Keratinocyte (primary cell): Measurements from ENCODE around the gene SKIL. TPM values are rescaled to one million over a fixed set of nuclear protein-coding genes. Genes with fewer than 3 reads are reported as not detected.

ENCODE experiments used
- DNase-seq: peaks from one replicate; pipeline ENCODE4 v3.0.0-alpha.2; 2011; ENCODE audit warnings: low read depth, missing footprints, low spot score
- FAIRE-seq: peaks from 2 replicates; lab custom pipeline; 2011; peaks lifted over from hg19 to GRCh38; lab: Jason Lieb, UNC
- H2AFZ ChIP-seq: 2 replicates; pipeline ENCODE4 v1.6.0; 2012; ENCODE audit warnings: low read length, control low read depth, inconsistent platforms; ENCODE audit not compliant: control insufficient read depth
- H3K27ac ChIP-seq: 2 replicates; pipeline ENCODE4 v1.5.1; 2011; ENCODE audit warnings: low read length; ENCODE audit not compliant: control insufficient read depth, insufficient read depth
- H3K27me3 ChIP-seq: 3 replicates; pipeline ENCODE4 v1.6.0; 2011; ENCODE audit warnings: low read length; ENCODE audit not compliant: control insufficient read depth, insufficient read depth; ENCODE audit errors: extremely low read depth
- H3K36me3 ChIP-seq, 2 experiments: 2 replicates in 1 of 2; 3 replicates in 1 of 2; pipeline ENCODE4 v1.5.1; 2011; ENCODE audit warnings: low read length in 2 of 2, mild to moderate bottlenecking in 1 of 2; ENCODE audit not compliant: control insufficient read depth in 2 of 2, insufficient read depth in 2 of 2; ENCODE audit errors: extremely low read depth in 1 of 2
- H3K4me1 ChIP-seq: 3 replicates; pipeline ENCODE4 v1.5.1; 2011; ENCODE audit warnings: low read length; ENCODE audit not compliant: control insufficient read depth, insufficient read depth; ENCODE audit errors: extremely low read depth
- H3K4me2 ChIP-seq: 3 replicates; pipeline ENCODE4 v1.6.0; 2011; ENCODE audit warnings: low read depth, low read length; ENCODE audit not compliant: control insufficient read depth, insufficient read depth; ENCODE audit errors: extremely low read depth
- H3K4me3 ChIP-seq, 3 experiments: fragments of 200-600 bp in 1 of 3; sonication (generic) in 1 of 3; 2 replicates in 2 of 3; 3 replicates in 1 of 3; pipeline ENCODE4 v1.5.1; 2011 to 2016; ENCODE audit warnings: low read length in 3 of 3, mild to moderate bottlenecking in 3 of 3, control low read depth in 2 of 3, inconsistent platforms in 1 of 3, low read depth in 1 of 3, mixed read lengths in 1 of 3, mixed run types in 1 of 3, moderate library complexity in 1 of 3; ENCODE audit not compliant: control insufficient read depth in 2 of 3, insufficient read depth in 2 of 3; ENCODE audit errors: extremely low read depth in 1 of 3
- H3K79me2 ChIP-seq: 2 replicates; pipeline ENCODE4 v1.6.0; 2012; ENCODE audit warnings: low read length; ENCODE audit not compliant: control insufficient read depth, insufficient read depth
- H3K9ac ChIP-seq: 3 replicates; pipeline ENCODE4 v1.6.0; 2011; ENCODE audit warnings: low read length; ENCODE audit not compliant: control insufficient read depth, insufficient read depth; ENCODE audit errors: extremely low read depth
- H3K9me1 ChIP-seq: 3 replicates; pipeline ENCODE4 v1.6.0; 2011; ENCODE audit warnings: low read length; ENCODE audit not compliant: control insufficient read depth, insufficient read depth; ENCODE audit errors: extremely low read depth
- H3K9me3 ChIP-seq: 2 replicates; pipeline ENCODE4 v1.5.1; 2012; ENCODE audit warnings: low read depth, low read length; ENCODE audit not compliant: control insufficient read depth
- H4K20me1 ChIP-seq: 3 replicates; pipeline ENCODE4 v1.6.0; 2011; ENCODE audit warnings: low read length; ENCODE audit not compliant: control insufficient read depth, insufficient read depth; ENCODE audit errors: extremely low read depth
- CTCF ChIP-seq, 3 experiments: IDR thresholded peaks in 1 of 3; conservative IDR thresholded peaks in 1 of 3; optimal IDR thresholded peaks in 1 of 3; 2 replicates in 2 of 3; 3 replicates in 1 of 3; pipeline versions ENCODE3 to v1.5.1; 2011; ENCODE audit warnings: low read length in 3 of 3, mild to moderate bottlenecking in 3 of 3, moderate library complexity in 2 of 3, control low read depth in 1 of 3, inconsistent platforms in 1 of 3; ENCODE audit not compliant: insufficient read depth in 2 of 3; ENCODE audit errors: extremely low read depth in 1 of 3
- EZH2 ChIP-seq: IDR thresholded peaks from one replicate; pipeline ENCODE4 v1.6.1; 2012; ENCODE audit warnings: inconsistent platforms, mild to moderate bottlenecking, low read length, moderate library complexity
- dilution Hi-C: fragments of 300-500 bp; cut with MboI; formaldehyde crosslinking; loops from one replicate; pipeline ENCODE4 v1.7.0; 2020; ENCODE audit warnings: low sequenced_read_pairs; ENCODE audit not compliant: extremely low pct_ligation_motif_present
- polyA plus RNA-seq, 5 experiments: library from polyadenylated mRNA; depleted of rRNA in 3 of 5; stranded (reverse) in 3 of 5; stranded (forward) in 1 of 5; unstranded in 1 of 5; fragments of >200 nt; gene quantifications; 1 replicate in 1 of 5; 2 replicates in 3 of 5; 3 replicates in 1 of 5; pipeline versions ENCODE4 v1.2.1 to v1.2.3, GENCODE V29; 2011 to 2012; ENCODE audit warnings: missing spikeins in 2 of 5, low read depth in 1 of 5, low replicate concordance in 1 of 5

SKIL gene
- polyA plus RNA-seq, 1 donor (not counting 4 experiments of a cell fraction or from before 2014, with no cell fraction given) = 11.0 TPM

- no peaks in the 10 kb centered on the region for H3K79me2 ChIP-seq
- H3K27ac ChIP-seq = no peak within 1 kb of the TSS
- no peaks in the 10 kb centered on the region for H3K9me3 ChIP-seq
- no peak within 1 kb of the TSS for H3K9ac ChIP-seq
- no peak for TF ChIP-seq EZH2
- no peak for TF ChIP-seq CTCF (optimal IDR thresholded peaks at IDR 0.05 in 1 of 3, IDR thresholded peaks at IDR 0.05 in 1 of 3, conservative IDR thresholded peaks at IDR 0.05 in 1 of 3; ENCODE audit: extremely low read depth in 1 of 3, insufficient read depth in 2 of 3, low read length in 3 of 3)
- peaks cover 24% of the 10 kb centered on the region for H3K27me3 ChIP-seq
- no peaks in the 10 kb centered on the region for H3K36me3 ChIP-seq
- H2AFZ ChIP-seq = peak within 1 kb of the TSS; percentile 22
- dilution Hi-C loops = no loop called here
- peaks cover 8% of the 10 kb centered on the region for H3K4me1 ChIP-seq
- H3K9me1 ChIP-seq = no peaks in the 10 kb centered on the region
- FAIRE-seq (no peak), DNase-seq (no peak)
- peak within 1 kb of the TSS; percentile 65 for H3K4me2 ChIP-seq
- H3K4me3 ChIP-seq = peak within 1 kb of the TSS in 2 of 3 experiments; percentile 10 to 55
- no peaks in the 10 kb centered on the region for H4K20me1 ChIP-seq
Observed at GRCh38 chr3:170418422-170419398, 61.2 kb downstream of the SKIL start, which contains the start of gene CLDN11. CLDN11 (plus strand) TSS chr3:170418868; CDS start chr3:170419067, 199 bp downstream.

DNA sequence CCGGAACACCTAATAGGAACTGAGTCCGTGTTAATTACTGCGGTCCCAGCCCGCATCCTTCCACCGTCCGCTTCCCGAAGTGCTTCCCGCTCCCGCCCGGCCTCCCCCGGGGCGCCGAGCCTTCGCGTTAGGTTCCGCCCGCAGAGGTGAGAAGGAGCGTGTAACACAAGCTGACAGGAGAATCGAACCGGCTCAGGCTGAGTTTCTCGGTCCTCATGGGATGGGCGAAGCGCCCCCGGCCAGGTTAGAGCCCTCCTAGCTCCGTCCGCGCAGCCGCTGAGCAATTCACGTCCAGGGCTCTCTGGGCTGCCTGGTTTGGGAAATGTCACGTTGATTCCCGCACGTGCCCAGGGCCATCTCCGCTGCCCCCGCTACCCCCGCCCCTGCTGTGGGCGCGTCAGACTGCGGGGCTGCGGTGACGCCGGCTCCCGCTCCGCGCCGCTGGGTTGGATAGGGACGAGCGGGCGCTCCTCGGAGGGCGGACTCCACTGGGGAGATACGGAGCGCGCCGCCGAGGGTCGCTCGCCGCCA is 62.1 kb downstream of the SKIL start:
- H3K27me3 ChIP-seq = peaks cover 24% of the 10 kb centered on the region
- no peak for FAIRE-seq
- TF ChIP-seq EZH2 (peak; percentile 49), CTCF (optimal IDR thresholded peaks at IDR 0.05 in 1 of 3, IDR thresholded peaks at IDR 0.05 in 1 of 3, conservative IDR thresholded peaks at IDR 0.05 in 1 of 3; ENCODE audit: extremely low read depth in 1 of 3, insufficient read depth in 2 of 3, low read length in 3 of 3) (no peak)

More for the DNA sequence above, 62.1 kb downstream of the SKIL start:
- Histone ChIP-seq H3K36me3 (no peaks in the 10 kb centered on the region), H3K27ac (no peak overlapping the region), H3K4me3 (peak overlapping the region in 1 of 3 experiments; percentile 55), H3K9me1 (no peaks in the 10 kb centered on the region), H3K79me2 (no peaks in the 10 kb centered on the region), H3K9ac (no peak overlapping the region), H2AFZ (no peak overlapping the region), H3K4me2 (peak overlapping the region; percentile 65), H3K4me1 (peaks cover 2% of the 10 kb centered on the region), H3K9me3 (no peaks in the 10 kb centered on the region), H4K20me1 (no peaks in the 10 kb centered on the region)
- dilution Hi-C loops = loop anchor here (10.0 kb wide), 1 partner anchor 435 kb away; no protein-coding TSS in a partner anchor
- DNase-seq = no peak
